OCI-LY3 (cell line): ENCODE measurements around the gene KIF6.

Source experiments
- H2AFZ ChIP-seq: fragments of 200-600, 300-600 bp; shearing (Covaris generic); 2 replicates; pipeline ENCODE4 v1.6.0; 2014; ENCODE audit warnings: antibody characterized with exemption, low read depth, low read length
- H3K27ac ChIP-seq: fragments of 200-600, 300-600 bp; sonication (generic); 2 replicates; pipeline ENCODE4 v1.5.1; 2014; ENCODE audit warnings: mild to moderate bottlenecking, low read length, moderate library complexity, mixed read lengths
- H3K27me3 ChIP-seq: fragments of 200-600, 300-600 bp; sonication (generic); 2 replicates; pipeline ENCODE4 v1.6.1; 2014; ENCODE audit warnings: low read depth, low read length, mixed read lengths
- H3K36me3 ChIP-seq: fragments of 200-600, 300-600 bp; sonication (generic); replicated peaks from 2 replicates; pipeline ENCODE3; 2014; ENCODE audit warnings: low read depth, low read length, mixed read lengths
- H3K4me1 ChIP-seq: fragments of 300-600, 200-600 bp; sonication (generic); 2 replicates; pipeline ENCODE4 v1.6.1; 2014; ENCODE audit warnings: low read length, mixed read lengths
- H3K4me2 ChIP-seq: fragments of 200-600, 300-600 bp; sonication (generic); 2 replicates; pipeline ENCODE4 v1.6.1; 2014; ENCODE audit warnings: low read length, mixed read lengths
- H3K4me3 ChIP-seq: fragments of 300-600, 200-600 bp; sonication (generic); 2 replicates; pipeline ENCODE4 v1.5.1; 2014; ENCODE audit warnings: antibody characterized with exemption, mild to moderate bottlenecking, low read length, moderate library complexity
- H3K79me2 ChIP-seq: fragments of 300-600, 200-600 bp; shearing (Covaris generic); 2 replicates; pipeline ENCODE4 v1.6.1; 2014; ENCODE audit warnings: mild to moderate bottlenecking, low read length, mixed read lengths
- H3K9ac ChIP-seq: fragments of 300-600, 200-600 bp; shearing (Covaris generic); 2 replicates; pipeline ENCODE4 v1.6.0; 2014; ENCODE audit warnings: mild to moderate bottlenecking, low read length, moderate library complexity
- H3K9me3 ChIP-seq: fragments of 200-600, 300-600 bp; shearing (Covaris generic); 2 replicates; pipeline ENCODE4 v1.6.1; 2014; ENCODE audit warnings: low read length, mixed read lengths; ENCODE audit not compliant: insufficient read depth
- H4K20me1 ChIP-seq: fragments of 200-600, 300-600 bp; sonication (generic); 2 replicates; pipeline ENCODE4 v1.6.1; 2016; ENCODE audit warnings: low read length, mixed read lengths; ENCODE audit not compliant: insufficient read depth
- EZH2phosphoT487 ChIP-seq: fragments of 200-600 bp; shearing (Covaris generic); IDR thresholded peaks from 2 replicates; pipeline ENCODE4 v1.6.1; 2018; ENCODE audit warnings: antibody characterized with exemption, mixed run types, low read depth
- TF ChIP-seq, protein P1 (sequence below): fragments of 200-600, 300-600 bp; sonication (generic); IDR thresholded peaks from 2 replicates; pipeline ENCODE4 v1.5.1; 2014; ENCODE audit warnings: antibody characterized with exemption, low read length, low read depth

The KIF6 gene

DNA sequence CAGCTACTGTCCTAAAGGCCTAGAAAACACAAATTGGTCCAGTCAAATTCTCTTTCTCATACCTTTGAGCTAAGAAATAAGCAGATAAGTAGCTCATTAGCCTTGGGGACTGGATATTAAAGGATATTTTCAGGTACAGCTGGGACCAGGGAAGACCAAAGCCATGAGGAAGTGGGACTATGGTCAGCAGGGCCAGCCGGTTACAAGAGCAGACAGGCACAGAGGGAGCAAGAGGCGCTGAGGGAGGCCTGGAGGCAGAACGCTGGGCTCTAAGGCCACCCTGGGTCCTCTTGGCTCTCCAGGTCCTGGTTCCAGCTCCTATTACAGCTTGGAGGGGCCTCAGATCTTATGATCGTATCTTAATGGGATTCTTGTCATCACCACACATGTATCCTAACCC lies 314.2 kb downstream of the KIF6 start:
- Histone ChIP-seq H3K79me2 (no peaks in the 10 kb centered on the region), H3K36me3 (no peaks in the 10 kb centered on the region), H2AFZ (no peak overlapping the region), H3K27ac (no peak overlapping the region), H3K9me3 (no peaks in the 10 kb centered on the region), H3K4me2 (no peak overlapping the region), H3K9ac (no peak overlapping the region), H3K27me3 (no peaks in the 10 kb centered on the region), H3K4me1 (no peaks in the 10 kb centered on the region), H4K20me1 (no peaks in the 10 kb centered on the region), H3K4me3 (no peak overlapping the region)
- no peak for TF ChIP-seq EZH2phosphoT487
- TF ChIP-seq, protein P1, sequence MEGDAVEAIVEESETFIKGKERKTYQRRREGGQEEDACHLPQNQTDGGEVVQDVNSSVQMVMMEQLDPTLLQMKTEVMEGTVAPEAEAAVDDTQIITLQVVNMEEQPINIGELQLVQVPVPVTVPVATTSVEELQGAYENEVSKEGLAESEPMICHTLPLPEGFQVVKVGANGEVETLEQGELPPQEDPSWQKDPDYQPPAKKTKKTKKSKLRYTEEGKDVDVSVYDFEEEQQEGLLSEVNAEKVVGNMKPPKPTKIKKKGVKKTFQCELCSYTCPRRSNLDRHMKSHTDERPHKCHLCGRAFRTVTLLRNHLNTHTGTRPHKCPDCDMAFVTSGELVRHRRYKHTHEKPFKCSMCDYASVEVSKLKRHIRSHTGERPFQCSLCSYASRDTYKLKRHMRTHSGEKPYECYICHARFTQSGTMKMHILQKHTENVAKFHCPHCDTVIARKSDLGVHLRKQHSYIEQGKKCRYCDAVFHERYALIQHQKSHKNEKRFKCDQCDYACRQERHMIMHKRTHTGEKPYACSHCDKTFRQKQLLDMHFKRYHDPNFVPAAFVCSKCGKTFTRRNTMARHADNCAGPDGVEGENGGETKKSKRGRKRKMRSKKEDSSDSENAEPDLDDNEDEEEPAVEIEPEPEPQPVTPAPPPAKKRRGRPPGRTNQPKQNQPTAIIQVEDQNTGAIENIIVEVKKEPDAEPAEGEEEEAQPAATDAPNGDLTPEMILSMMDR: no peak

DNA sequence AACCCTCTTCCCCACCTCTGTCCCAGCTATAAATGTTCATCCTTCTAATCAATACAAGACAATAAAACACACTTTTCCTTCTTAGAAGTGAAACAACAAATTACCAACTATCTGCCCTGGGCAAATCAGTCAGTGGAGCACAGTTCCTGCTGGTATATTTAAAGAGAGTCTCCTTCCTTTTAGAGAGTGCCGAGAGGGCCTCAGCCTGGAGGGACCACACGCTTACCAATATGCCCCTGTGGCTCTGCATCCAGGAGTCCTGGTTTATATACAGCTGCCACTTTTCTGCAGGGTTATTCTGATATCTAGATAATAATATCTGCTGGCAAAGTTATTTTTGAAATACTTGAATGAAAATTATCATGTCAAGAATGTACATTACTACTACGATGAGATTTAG lies 315.3 kb downstream of the KIF6 start:
- H3K4me1 ChIP-seq: no peaks in the 10 kb centered on the region
- no peak overlapping the region for H3K4me3 ChIP-seq
- no peaks in the 10 kb centered on the region for H3K36me3 ChIP-seq
- H3K79me2 ChIP-seq: no peaks in the 10 kb centered on the region
- H3K27ac ChIP-seq: no peak overlapping the region
- no peak overlapping the region for H3K9ac ChIP-seq
- H2AFZ ChIP-seq: no peak overlapping the region; the same call in 1 of the 2 replicates
- H3K9me3 ChIP-seq: no peaks in the 10 kb centered on the region
- no peak overlapping the region for H3K4me2 ChIP-seq
- H4K20me1 ChIP-seq: no peaks in the 10 kb centered on the region
- TF ChIP-seq, protein P1: no peak
- TF ChIP-seq EZH2phosphoT487: no peak
- H3K27me3 ChIP-seq: no peaks in the 10 kb centered on the region

DNA sequence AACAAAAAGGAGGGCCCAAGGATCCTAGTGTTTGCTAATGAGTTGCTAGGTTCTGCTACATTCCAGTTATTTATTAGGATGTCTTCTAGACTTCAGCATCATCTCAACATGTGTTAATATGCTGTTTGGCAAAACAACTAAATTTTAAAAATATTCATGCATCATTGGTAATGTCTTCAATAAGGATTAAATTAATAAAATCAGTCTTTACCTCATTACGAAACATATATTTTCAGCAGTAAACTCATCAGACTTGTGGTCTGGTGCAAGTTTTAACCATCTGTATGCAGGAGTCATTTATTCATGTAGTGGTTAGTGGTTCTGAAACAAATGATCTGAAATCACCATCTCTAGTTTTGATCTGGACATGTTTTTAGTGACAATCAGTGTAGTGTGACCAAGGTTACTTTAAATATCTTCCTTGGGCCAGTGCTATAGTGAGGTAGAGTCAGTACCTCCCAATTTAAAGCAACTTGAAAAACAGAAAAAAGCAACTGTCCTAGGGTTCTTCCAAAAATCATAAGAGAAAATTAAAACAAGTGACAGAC lies 317.7 kb downstream of the KIF6 start:
- Histone ChIP-seq H3K4me3 (no peak overlapping the region), H3K9me3 (no peaks in the 10 kb centered on the region), H3K36me3 (no peaks in the 10 kb centered on the region), H2AFZ (no peak overlapping the region), H3K9ac (no peak overlapping the region), H4K20me1 (no peaks in the 10 kb centered on the region), H3K79me2 (no peaks in the 10 kb centered on the region), H3K27me3 (no peaks in the 10 kb centered on the region), H3K27ac (no peak overlapping the region), H3K4me2 (no peak overlapping the region), H3K4me1 (no peaks in the 10 kb centered on the region)
- TF ChIP-seq, protein P1: no peak
- TF ChIP-seq EZH2phosphoT487: no peak

DNA sequence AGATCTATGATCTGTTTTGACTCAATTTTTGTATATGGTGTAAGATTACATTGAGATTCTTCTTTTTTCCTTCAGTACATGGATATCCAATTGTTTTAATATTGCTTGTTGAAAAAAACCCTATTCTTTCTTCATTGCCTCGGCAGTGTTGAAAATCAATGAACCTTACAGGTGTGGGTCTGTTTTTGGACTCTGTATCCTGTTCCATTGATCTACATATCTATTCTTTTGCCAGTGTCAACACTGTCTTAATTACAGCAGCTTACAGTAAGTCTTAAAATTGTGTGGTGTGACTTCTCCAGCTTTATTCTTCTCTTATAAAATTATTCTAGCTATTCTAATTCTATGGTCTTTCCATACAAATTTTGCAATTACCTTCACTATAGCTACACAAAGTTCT lies 320.9 kb downstream of the KIF6 start:
- Histone ChIP-seq H3K4me2 (no peak overlapping the region), H4K20me1 (no peaks in the 10 kb centered on the region), H3K4me1 (no peaks in the 10 kb centered on the region), H3K9me3 (no peaks in the 10 kb centered on the region), H3K79me2 (no peaks in the 10 kb centered on the region), H3K27me3 (no peaks in the 10 kb centered on the region), H3K9ac (no peak overlapping the region), H3K27ac (no peak overlapping the region), H3K36me3 (no peaks in the 10 kb centered on the region), H3K4me3 (no peak overlapping the region), H2AFZ (no peak overlapping the region)
- TF ChIP-seq, protein P1: no peak
- no peak for TF ChIP-seq EZH2phosphoT487
